H7 (cell line): Measurements from ENCODE around the gene HIC1. TPM values are rescaled to one million over a fixed set of nuclear protein-coding genes. Genes with fewer than 3 reads are reported as not detected.
A peak's percentile ranks its signal among the peaks of the same experiment; 100 is the strongest.

Source experiments
- DNase-seq: peaks from one replicate; pipeline ENCODE4 v3.0.0; 2012
- H3K27me3 ChIP-seq: 2 replicates; pipeline ENCODE4 v1.6.0; 2011; ENCODE audit warnings: mild to moderate bottlenecking, low read length; ENCODE audit not compliant: control insufficient read depth, insufficient read depth
- H3K36me3 ChIP-seq: replicated peaks from 2 replicates; pipeline ENCODE4 v1.5.1; 2011; ENCODE audit warnings: low read length; ENCODE audit not compliant: control insufficient read depth, insufficient read depth
- H3K4me3 ChIP-seq: 2 replicates; pipeline ENCODE4 v1.5.1; 2011; ENCODE audit warnings: low read depth, mild to moderate bottlenecking, control low read depth, low read length, moderate library complexity; ENCODE audit not compliant: insufficient read depth
- total RNA-seq: library from RNA; depleted of rRNA; stranded (reverse); fragments of >200 nt; shearing (Covaris generic); gene quantifications from 2 replicates; pipeline ENCODE4 v1.2.3, GENCODE V29; 2014

The HIC1 gene
- total RNA-seq, 1 experiment from 2014 or later: 0.03 TPM

DNA sequence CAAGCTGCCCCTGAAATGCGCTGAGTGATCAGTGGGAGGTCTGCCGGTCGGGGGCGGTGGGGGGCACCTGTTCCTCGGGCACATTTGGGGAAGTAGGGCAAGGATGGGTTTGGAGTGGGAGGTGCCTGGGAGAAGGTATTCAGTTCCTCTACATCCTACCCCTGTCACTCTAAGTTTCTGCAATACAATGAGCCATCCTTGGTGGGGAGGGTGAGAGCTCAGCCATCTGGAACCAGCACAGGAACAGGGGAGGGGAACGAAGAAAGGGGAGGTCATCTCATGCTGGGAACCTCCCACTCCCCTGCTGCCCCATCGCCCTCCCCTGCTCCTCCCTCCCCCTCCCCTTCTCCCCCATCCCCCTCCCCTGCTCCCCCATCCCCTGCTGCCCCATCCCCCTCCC is 20.7 kb upstream of the HIC1 start:
- no peak overlapping the region for H3K4me3 ChIP-seq
- DNase-seq: no peak
- no peaks in the 10 kb centered on the region; the same call in 1 of the 2 replicates for H3K36me3 ChIP-seq
- peaks cover 6% of the 10 kb centered on the region for H3K27me3 ChIP-seq

DNA sequence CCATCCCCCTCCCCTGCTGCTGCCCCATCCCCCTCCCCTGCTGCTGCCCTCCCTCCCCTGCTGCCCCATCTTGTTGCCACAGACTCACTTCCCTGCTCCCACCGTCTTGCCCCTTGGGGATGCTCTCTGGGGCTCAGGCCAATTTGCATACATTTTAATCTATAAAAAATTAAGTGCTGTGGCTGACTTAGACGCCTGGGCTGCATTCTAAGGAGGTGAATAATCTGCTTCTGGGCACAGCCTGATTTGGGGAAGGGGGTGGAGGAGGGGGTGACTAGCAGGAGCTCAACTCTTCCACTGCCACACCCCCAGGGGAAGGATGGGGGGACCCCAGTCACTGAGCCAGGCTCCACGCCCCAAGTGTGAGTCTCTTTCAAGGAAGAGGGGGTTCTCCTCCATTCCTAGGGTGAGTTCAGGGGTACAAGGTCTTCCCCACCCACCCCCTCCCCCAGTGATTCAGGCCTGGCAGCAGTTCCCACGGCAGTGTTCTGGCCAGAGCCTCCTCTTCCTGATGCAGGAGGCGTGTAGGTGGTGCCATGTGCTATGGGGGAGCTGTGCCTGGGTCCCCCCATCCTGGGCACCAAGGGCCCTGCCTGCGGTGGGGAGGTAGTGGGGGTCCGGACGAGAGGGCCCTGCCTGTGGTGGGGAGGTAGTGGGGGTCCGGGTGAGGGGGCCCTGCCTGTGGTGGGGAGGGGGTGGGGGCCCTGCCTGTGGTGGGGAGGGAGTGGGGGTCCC is 19.9 kb upstream of the HIC1 start:
- H3K4me3 ChIP-seq: no peak overlapping the region
- no peaks in the 10 kb centered on the region for H3K27me3 ChIP-seq
- H3K36me3 ChIP-seq: no peaks in the 10 kb centered on the region; the same call in 1 of the 2 replicates
- DNase-seq: peak; percentile 77

DNA sequence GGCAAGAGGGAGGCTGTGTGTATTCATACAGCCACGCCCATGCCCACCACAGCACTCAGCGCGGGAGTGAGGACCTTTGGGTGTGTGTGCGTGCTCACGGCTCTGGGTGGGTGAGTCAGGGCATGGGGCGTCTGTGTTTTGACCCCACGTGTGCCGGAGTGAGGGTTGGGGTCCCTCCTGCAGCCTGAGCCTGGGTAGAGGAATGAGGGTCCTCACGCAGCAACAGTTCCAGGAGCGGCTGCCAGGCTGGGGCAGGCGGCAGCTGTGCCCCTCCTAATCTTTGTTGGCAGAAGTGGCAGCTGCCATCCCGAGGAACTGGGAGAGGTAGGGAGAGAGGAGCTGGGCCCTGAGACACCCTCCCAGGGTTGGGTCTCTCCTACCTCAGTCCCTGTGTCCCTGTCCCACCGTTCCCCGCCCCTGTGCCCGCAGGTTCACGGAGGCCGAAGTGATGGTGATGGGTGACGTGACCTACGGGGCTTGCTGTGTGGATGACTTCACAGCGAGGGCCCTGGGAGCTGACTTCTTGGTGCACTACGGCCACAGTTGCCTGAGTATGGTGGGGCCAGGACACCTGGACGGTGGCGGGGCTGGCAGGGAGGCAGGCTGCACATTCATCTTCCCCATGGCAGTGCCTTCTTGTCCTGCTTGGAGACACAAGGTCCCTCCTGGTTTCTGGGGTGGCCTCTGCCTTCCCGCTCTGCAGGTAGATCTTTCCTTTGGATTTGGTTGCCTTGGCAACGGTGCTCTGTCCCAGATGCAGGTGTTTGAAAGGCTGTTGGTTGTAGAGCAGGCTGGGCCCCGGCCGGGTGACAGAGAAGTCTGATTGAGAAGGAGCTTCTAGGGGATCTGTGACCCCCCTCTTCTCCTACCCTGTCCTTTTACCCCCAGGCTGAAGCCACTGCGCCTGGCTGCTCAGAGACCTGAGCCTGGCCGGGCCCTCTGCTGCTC is 19.1 kb upstream of the HIC1 start:
- Histone ChIP-seq H3K27me3 (no peaks in the 10 kb centered on the region), H3K36me3 (no peaks in the 10 kb centered on the region; the same call in 1 of the 2 replicates), H3K4me3 (no peak overlapping the region)
- DNase-seq: no peak

DNA sequence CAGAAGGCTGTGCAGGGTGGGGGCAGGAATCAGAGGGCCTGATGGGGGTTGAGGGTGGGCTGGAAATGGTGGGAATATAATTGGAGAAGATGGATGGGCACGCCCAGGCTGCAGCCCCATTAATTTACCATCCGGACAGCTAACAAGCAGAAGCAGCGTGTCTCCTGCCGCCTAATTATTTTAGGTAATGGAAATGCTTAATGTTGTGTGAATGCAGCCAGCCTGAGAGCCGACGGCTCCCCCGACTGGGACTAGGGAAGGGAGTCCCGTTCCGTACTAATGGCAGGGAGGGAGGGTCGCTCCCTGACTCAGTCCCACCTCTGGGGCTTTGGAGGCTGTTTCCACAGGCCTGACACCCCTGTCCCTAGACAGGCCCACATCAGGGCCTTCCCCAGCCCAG is 17.7 kb upstream of the HIC1 start:
- no peak overlapping the region for H3K4me3 ChIP-seq
- no peaks in the 10 kb centered on the region; the same call in 1 of the 2 replicates for H3K36me3 ChIP-seq
- no peaks in the 10 kb centered on the region for H3K27me3 ChIP-seq
- no peak for DNase-seq

DNA sequence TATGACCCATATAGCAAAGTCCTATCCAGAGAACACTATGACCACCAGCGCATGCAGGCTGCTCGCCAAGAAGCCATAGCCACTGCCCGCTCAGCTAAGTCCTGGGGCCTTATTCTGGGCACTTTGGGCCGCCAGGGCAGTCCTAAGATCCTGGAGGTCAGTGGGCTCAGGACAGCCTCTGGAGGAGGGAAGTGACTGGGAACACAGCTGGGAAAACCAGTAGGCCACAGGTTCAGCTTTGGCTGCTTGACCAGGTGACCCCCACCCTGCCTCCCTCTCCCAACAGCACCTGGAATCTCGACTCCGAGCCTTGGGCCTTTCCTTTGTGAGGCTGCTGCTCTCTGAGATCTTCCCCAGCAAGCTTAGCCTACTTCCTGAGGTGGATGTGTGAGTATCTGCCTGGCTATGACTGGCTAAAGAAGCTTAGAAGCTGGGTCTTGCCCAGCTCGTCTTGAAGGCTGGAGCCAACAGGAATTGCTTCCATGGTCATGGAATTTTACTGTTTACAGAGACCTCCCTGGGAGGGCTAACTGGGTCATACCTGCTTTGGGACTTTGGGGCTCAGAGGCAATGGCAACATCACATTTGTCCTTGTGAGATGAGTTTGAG is 14.6 kb upstream of the HIC1 start:
- DNase-seq: no peak
- Histone ChIP-seq H3K36me3 (peaks cover 4% of the 10 kb centered on the region), H3K4me3 (no peak overlapping the region), H3K27me3 (no peaks in the 10 kb centered on the region)

DNA sequence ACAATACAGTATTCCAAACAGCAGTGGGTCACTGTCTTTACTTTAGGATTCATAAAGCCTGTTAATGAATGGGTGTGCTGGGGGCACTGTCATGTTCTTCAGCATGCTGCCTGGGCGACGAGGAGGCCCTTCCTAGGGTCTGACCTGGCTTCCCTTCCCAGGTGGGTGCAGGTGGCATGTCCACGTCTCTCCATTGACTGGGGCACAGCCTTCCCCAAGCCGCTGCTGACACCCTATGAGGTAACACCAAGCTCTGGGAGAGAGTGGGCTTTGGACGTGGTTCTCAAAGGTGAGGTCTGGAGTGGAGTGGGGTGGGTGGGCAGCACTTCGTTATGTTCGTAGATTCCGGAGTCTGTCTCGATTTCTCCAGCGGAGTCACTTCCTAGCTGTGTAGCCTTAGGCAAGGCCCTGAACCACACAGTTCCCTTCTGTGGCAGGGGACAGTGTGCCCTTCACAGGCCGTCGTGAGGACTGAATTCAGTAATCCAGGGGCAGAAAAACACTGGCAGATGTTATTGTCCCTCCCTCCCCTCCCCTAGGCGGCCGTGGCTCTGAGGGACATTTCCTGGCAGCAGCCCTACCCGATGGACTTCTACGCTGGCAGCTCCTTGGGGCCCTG is 13.9 kb upstream of the HIC1 start:
- peak overlapping the region; percentile 85 for H3K4me3 ChIP-seq
- H3K27me3 ChIP-seq: no peaks in the 10 kb centered on the region
- peaks cover 4% of the 10 kb centered on the region for H3K36me3 ChIP-seq
- no peak for DNase-seq

DNA sequence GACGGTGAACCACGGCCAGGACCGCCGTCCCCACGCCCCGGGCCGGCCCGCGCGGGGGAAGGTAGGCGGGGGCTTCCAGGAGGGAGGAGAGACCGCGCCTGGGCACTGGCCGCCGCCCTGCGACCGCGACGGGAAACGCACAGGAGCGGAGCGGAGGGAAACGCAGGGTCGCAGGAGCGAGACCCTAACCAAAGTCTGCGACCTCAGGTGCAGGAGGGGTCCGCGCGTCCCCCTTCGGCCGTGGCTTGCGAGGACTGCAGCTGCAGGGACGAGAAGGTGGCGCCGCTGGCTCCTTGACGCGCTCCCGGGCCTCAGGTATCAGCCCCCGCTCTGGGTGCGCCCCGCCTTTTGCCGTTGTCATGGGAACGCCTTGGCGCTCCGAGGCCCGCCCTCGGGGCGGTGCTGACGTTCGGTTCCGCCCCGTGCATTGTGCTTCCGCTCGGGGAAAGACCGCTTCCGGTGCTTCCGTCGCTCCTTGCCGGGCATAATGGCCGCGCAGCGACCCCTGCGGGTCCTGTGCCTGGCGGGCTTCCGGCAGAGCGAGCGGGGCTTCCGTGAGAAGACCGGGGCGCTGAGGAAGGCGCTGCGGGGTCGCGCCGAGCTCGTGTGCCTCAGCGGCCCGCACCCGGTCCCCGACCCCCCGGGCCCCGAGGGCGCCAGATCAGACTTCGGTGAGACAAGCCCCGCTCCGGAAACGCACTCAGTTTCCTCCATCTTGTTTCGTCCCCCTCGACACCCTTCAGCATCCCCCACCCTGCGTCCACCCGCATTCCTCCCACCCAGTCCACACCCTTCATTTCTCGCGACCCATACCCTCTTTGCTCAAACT is 13.1 kb upstream of the HIC1 start, which contains the start of gene OVCA2:
Gene OVCA2 (plus strand): TSS at position 462 of the 829 bp plus-strand sequence. CDS start 26 bp downstream, at position 488.
- DNase-seq: peak; percentile 99
- Histone ChIP-seq H3K4me3 (peak within 1 kb of the TSS; percentile 85), H3K36me3 (peaks cover 4% of the 10 kb centered on the region), H3K27me3 (no peaks in the 10 kb centered on the region)

DNA sequence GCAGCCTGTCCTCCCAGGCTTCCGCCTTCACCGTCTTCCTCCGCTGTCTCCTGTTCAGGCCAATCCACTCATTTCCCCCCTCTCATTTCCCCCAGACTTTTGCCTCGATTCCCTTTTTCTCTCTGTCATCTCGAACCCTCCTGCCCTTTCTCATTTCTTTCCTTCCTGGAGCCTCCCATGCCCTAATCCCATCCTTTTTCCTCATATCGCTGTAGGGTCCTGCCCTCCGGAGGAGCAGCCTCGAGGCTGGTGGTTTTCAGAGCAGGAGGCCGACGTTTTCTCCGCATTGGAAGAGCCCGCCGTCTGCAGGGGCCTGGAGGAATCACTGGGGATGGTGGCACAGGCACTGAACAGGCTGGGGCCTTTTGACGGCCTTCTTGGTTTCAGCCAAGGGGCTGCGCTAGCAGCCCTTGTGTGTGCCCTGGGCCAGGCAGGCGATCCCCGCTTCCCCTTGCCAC is 12.5 kb upstream of the HIC1 start:
- DNase-seq: no peak
- Histone ChIP-seq H3K4me3 (peak overlapping the region; percentile 85), H3K36me3 (peaks cover 4% of the 10 kb centered on the region), H3K27me3 (no peaks in the 10 kb centered on the region)

DNA sequence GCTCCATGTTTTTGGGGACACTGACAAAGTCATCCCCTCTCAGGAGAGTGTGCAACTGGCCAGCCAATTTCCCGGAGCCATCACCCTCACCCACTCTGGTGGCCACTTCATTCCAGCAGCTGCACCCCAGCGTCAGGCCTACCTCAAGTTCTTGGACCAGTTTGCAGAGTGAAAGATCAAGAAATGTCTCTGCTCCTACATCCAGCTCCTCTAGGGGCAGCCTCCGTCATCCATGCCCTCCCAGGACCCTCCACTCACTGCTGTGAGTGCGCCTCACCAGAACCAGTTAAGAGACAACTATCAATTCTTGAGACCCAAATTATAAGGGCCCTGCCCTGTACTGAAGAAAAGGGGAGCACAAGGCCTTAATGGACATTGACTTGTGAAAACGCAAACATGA is 12.0 kb upstream of the HIC1 start:
- no peak for DNase-seq
- Histone ChIP-seq H3K27me3 (peaks cover 1% of the 10 kb centered on the region), H3K36me3 (peaks cover 4% of the 10 kb centered on the region), H3K4me3 (no peak overlapping the region; the same call in 1 of the 2 replicates)

DNA sequence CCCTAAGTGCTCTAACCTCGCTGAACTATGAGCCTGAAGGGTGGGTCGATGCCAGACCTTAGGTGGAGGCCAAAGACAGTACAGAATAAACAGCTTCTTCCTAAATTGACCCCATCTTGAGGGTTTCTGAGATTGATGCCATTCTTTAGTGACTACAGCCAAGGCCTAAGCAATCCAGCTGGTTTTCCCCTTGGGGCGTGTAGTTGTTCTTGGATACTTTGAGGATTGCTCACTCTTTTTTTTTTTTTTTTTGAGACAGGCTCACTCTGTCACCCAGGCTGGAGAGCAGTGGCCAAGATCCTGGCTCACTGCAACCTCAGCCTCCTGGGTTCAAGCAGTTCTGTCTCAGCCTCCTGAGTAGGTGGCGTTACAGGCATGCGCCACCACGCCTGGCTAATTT is 11.1 kb upstream of the HIC1 start:
- Histone ChIP-seq H3K27me3 (peaks cover 9% of the 10 kb centered on the region), H3K36me3 (peaks cover 4% of the 10 kb centered on the region), H3K4me3 (no peak overlapping the region)
- DNase-seq: no peak

DNA sequence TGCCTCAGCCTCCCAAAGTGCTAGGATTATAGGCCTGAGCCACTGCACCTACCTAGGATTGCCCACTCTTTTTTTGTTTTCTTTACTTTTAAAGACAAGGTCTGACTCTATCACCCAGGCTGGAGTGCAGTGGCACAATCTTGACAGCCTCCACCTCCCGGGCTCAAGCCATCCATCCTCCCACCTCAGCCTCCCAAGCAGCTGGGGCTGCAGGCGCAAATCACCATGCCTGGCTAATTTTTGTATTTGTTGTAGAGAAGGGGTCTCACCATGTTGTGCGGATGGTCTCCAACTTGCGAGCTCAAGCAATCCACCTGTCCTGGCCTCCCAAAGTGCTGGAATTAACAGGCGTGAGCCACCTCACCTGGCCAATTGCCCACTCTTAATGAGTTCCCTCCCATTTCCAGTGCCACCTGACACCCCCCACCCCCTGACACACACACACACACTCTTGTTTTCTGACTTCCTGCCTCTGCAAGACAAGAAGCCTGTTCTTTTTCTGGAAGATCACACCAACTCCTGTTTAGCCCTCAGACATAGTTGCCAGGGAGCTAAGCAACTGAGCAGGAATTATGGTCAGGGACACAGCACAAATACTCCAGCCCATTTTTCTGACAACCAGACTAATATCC is 10.5 kb upstream of the HIC1 start:
- Histone ChIP-seq H3K27me3 (peaks cover 15% of the 10 kb centered on the region), H3K4me3 (no peak overlapping the region), H3K36me3 (peaks cover 4% of the 10 kb centered on the region)
- no peak for DNase-seq

DNA sequence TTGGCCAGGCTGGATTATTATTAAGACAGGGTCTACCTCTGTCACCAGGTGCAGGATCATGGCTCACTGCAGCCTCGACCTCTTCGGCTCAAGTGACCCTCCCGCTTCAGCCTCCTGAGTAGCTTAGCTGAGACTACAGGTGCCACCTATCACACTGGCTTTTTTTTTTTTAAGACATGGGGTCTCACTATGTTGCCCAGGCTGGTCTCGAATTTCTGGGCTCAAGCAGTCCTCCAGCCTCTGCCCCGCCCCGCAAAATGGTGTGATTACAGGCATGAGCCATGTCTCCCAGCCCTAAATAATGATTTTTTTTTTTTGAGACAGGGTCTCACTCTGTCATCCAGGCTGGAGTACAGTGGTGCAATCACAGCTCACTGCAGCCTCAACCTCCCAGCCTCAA is 7.3 kb upstream of the HIC1 start:
- no peak overlapping the region for H3K4me3 ChIP-seq
- peaks cover 35% of the 10 kb centered on the region for H3K27me3 ChIP-seq
- peaks cover 4% of the 10 kb centered on the region for H3K36me3 ChIP-seq
- no peak for DNase-seq

DNA sequence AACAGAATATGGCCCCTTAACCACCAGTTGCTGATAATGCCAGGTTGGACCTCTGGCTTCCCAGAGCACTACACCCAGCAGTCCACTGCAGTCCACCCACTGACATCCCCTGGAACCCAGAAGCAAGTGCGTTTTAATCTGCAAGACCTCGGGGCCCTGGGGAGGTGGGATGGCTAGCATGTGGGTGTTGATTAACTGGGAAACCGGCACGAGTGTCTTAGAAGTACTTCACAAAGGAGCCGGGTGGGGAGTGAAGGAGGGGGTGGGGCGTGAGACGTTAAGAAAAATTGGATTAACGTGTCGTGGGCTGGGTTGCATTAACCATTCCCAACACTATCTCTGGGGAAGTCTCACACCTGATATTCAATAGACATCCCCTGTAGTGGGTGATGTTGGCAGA is 6.1 kb upstream of the HIC1 start:
- no peaks in the 10 kb centered on the region for H3K36me3 ChIP-seq
- H3K27me3 ChIP-seq: peaks cover 45% of the 10 kb centered on the region
- no peak overlapping the region for H3K4me3 ChIP-seq
- DNase-seq: no peak
